ENCODE results near the gene FAM200C.
"Not testable (repeated sequence)": the region's sequence is repeated elsewhere in the genome, so short reads cannot be mapped to it uniquely, and the experiment has no call there.

Gene FAM200C

GRCh38 chr5:160399402-160400353, at the start of gene FAM200C:
Gene FAM200C, minus strand, starts transcription at chr5:160400054. Its CDS starts 4,564 bp downstream, at chr5:160395490.
- peak; percentile 21 for DNase-seq (ENCODE audit: low read depth, low spot score)

- no peak for DNase-seq (ENCODE audit: low read depth, low spot score)
Observed at GRCh38 chr5:160449458-160449857, 49.6 kb upstream of the FAM200C start.

GRCh38 chr5:160448886-160449285, 49.0 kb upstream of the FAM200C start:
- no peak for DNase-seq (ENCODE audit: low read depth, low spot score)

GRCh38 chr5:160445751-160446150, 45.9 kb upstream of the FAM200C start:
- DNase-seq (ENCODE audit: low read depth, low spot score) = no peak

- DNase-seq (ENCODE audit: low read depth, low spot score) = no peak
Observed at GRCh38 chr5:160445132-160445531, 45.3 kb upstream of the FAM200C start.

GRCh38 chr5:160444407-160444806, 44.6 kb upstream of the FAM200C start:
- DNase-seq (ENCODE audit: low read depth, low spot score) = no peak

GRCh38 chr5:160442824-160443431, 43.1 kb upstream of the FAM200C start:
- DNase-seq (ENCODE audit: low read depth, low spot score) = no peak

- DNase-seq (ENCODE audit: low read depth, low spot score) = no peak
Observed at GRCh38 chr5:160441311-160441781, 41.5 kb upstream of the FAM200C start.

- DNase-seq (ENCODE audit: low read depth, low spot score) = peak; percentile 75
Observed at GRCh38 chr5:160439205-160439600, 39.3 kb upstream of the FAM200C start.

- no peak for DNase-seq (ENCODE audit: low read depth, low spot score)
Observed at GRCh38 chr5:160438316-160439204, 38.7 kb upstream of the FAM200C start.

- DNase-seq (ENCODE audit: low read depth, low spot score) = no peak
Observed at GRCh38 chr5:160437271-160437670, 37.4 kb upstream of the FAM200C start.

- DNase-seq (ENCODE audit: low read depth, low spot score) = not testable (repeated sequence)
Observed at GRCh38 chr5:160436661-160437060, 36.8 kb upstream of the FAM200C start.

GRCh38 chr5:160436017-160436416, 36.2 kb upstream of the FAM200C start:
- DNase-seq (ENCODE audit: low read depth, low spot score) = no peak

- no peak for DNase-seq (ENCODE audit: low read depth, low spot score)
Observed at GRCh38 chr5:160435532-160435931, 35.7 kb upstream of the FAM200C start.

- no peak for DNase-seq (ENCODE audit: low read depth, low spot score)
Observed at GRCh38 chr5:160434022-160434531, 34.2 kb upstream of the FAM200C start.

- DNase-seq (ENCODE audit: low read depth, low spot score) = no peak
Observed at GRCh38 chr5:160432787-160433186, 32.9 kb upstream of the FAM200C start.

- DNase-seq (ENCODE audit: low read depth, low spot score) = no peak
Observed at GRCh38 chr5:160432196-160432595, 32.3 kb upstream of the FAM200C start.

- no peak for DNase-seq (ENCODE audit: low read depth, low spot score)
Observed at GRCh38 chr5:160427607-160428006, 27.8 kb upstream of the FAM200C start.

- no peak for DNase-seq (ENCODE audit: low read depth, low spot score)
Observed at GRCh38 chr5:160423099-160423498, 23.2 kb upstream of the FAM200C start.

GRCh38 chr5:160421625-160422258, 21.9 kb upstream of the FAM200C start, which contains the start of gene PTTG1:
Gene PTTG1, plus strand, starts transcription at chr5:160421855. Its CDS starts 458 bp downstream, at chr5:160422313.
- DNase-seq (ENCODE audit: low read depth, low spot score) = peak; percentile 79

GRCh38 chr5:160420331-160420610, 20.4 kb upstream of the FAM200C start:
- no peak for DNase-seq (ENCODE audit: low read depth, low spot score)

All from activated naive CD8-positive, alpha-beta T cell treated with anti-CD3 and anti-CD28 coated beads, Interleukin-2, amount 50 U/mL, for 16 hours (primary cell).